Suprapubic skin (tissue), 4 donors: Measurements from ENCODE around the gene MELK. TPM values are rescaled to one million over a fixed set of nuclear protein-coding genes. Genes with fewer than 3 reads are reported as not detected.
"Not testable (repeated sequence)": the region's sequence is repeated elsewhere in the genome, so short reads cannot be mapped to it uniquely, and the experiment has no call there.

Source experiments
- DNase-seq, 2 donors: peaks; one replicate each; pipeline ENCODE4 v3.0.0-alpha.2; 2019; ENCODE audit warnings: low spot score in 2 of 2
- H3K27ac ChIP-seq: fragments of 200-600 bp; sonication (generic); one replicate; pipeline ENCODE4 v1.5.1; 2019
- H3K27me3 ChIP-seq: fragments of 200-600 bp; sonication (generic); one replicate; pipeline ENCODE4 v1.5.1; 2019
- H3K36me3 ChIP-seq: fragments of 200-600 bp; sonication (generic); one replicate; pipeline ENCODE4 v1.5.1; 2019
- H3K4me1 ChIP-seq: fragments of 200-600 bp; sonication (generic); one replicate; pipeline ENCODE4 v1.5.1; 2019
- H3K4me3 ChIP-seq: fragments of 200-600 bp; sonication (generic); one replicate; pipeline ENCODE4 v1.5.1; 2019; ENCODE audit warnings: mild to moderate bottlenecking
- H3K9me3 ChIP-seq: fragments of 200-600 bp; sonication (generic); one replicate; pipeline ENCODE4 v1.5.1; 2019
- CTCF ChIP-seq, 2 donors: fragments of 200-600 bp in 1 of 2; fragments of 450-650 bp in 1 of 2; sonication (generic) in 1 of 2; IDR thresholded peaks; one replicate each; pipeline ENCODE4 v1.5.1; 2016 to 2019; ENCODE audit warnings: antibody characterized with exemption in 2 of 2, mild to moderate bottlenecking in 1 of 2, moderate library complexity in 1 of 2
- EP300 ChIP-seq: sonication (generic); formaldehyde crosslinking; IDR thresholded peaks from one replicate; pipeline ENCODE4 v1.6.1; 2017; ENCODE audit warnings: antibody characterized with exemption
- POLR2A ChIP-seq, 2 donors: fragments of 450-650 bp; IDR thresholded peaks; one replicate each; pipeline ENCODE4 v1.6.1; 2017; ENCODE audit warnings: antibody characterized with exemption in 2 of 2, mild to moderate bottlenecking in 2 of 2, moderate library complexity in 2 of 2
- POLR2AphosphoS5 ChIP-seq, 3 donors: sonication (generic); formaldehyde crosslinking; IDR thresholded peaks; one replicate each; pipeline ENCODE4 v1.6.1; 2017; ENCODE audit warnings: antibody characterized with exemption in 3 of 3
- WGBS: methylation state at CpG from one replicate; pipeline ENCODE4 v1.1.5; 2018; 5-methylcytosine and 5-hydroxymethylcytosine counted together
- total RNA-seq, 4 donors: library from RNA; depleted of rRNA; stranded (reverse); fragments of >200 nt; gene quantifications; one replicate each; pipeline ENCODE4 v1.1.0, GENCODE V29; 2016

Gene MELK
- total RNA-seq, 4 donors from 2014 or later, result 1.8 to 3.2 (median 2.2) TPM

- Histone ChIP-seq H3K4me1 (no peaks in the 10 kb centered on the region), H3K9me3 (no peaks in the 10 kb centered on the region), H3K4me3 (no peak overlapping the region), H3K36me3 (no peaks in the 10 kb centered on the region), H3K27ac (no peak overlapping the region), H3K27me3 (no peaks in the 10 kb centered on the region)
- DNase-seq, result no peak
- 84% methylated on average over 3 of the region's 3 CpGs for WGBS
- TF ChIP-seq EP300, result no peak
- no peak for TF ChIP-seq POLR2A (IDR thresholded peaks at IDR 0.05)
- no peak for TF ChIP-seq CTCF (IDR thresholded peaks at IDR 0.05)
- no peak for TF ChIP-seq POLR2AphosphoS5 (IDR thresholded peaks at IDR 0.05)
Observed at GRCh38 chr9:36551129-36551528, 21.6 kb upstream of the MELK start.

GRCh38 chr9:36551910-36552309 lies 20.8 kb upstream of the MELK start:
- H3K27ac ChIP-seq, result no peak overlapping the region
- 88% methylated on average over 6 of the region's 6 CpGs for WGBS
- no peak overlapping the region for H3K4me3 ChIP-seq
- DNase-seq, result no peak
- no peaks in the 10 kb centered on the region for H3K36me3 ChIP-seq
- no peaks in the 10 kb centered on the region for H3K27me3 ChIP-seq
- no peaks in the 10 kb centered on the region for H3K9me3 ChIP-seq
- H3K4me1 ChIP-seq, result no peaks in the 10 kb centered on the region
- no peak for TF ChIP-seq POLR2A (IDR thresholded peaks at IDR 0.05)
- TF ChIP-seq CTCF (IDR thresholded peaks at IDR 0.05), result no peak
- TF ChIP-seq EP300, result no peak
- TF ChIP-seq POLR2AphosphoS5 (IDR thresholded peaks at IDR 0.05), result no peak

- no peak for DNase-seq
- Histone ChIP-seq H3K4me3 (no peak overlapping the region), H3K36me3 (no peaks in the 10 kb centered on the region), H3K27me3 (no peaks in the 10 kb centered on the region), H3K4me1 (no peaks in the 10 kb centered on the region), H3K9me3 (no peaks in the 10 kb centered on the region), H3K27ac (no peak overlapping the region)
- TF ChIP-seq CTCF (IDR thresholded peaks at IDR 0.05) (no peak), POLR2AphosphoS5 (IDR thresholded peaks at IDR 0.05) (no peak), EP300 (no peak), POLR2A (IDR thresholded peaks at IDR 0.05) (no peak)
- 81% methylated on average over 7 of the region's 7 CpGs for whole genome bisulfite sequencing
Observed at GRCh38 chr9:36559036-36559695, 13.5 kb upstream of the MELK start.

GRCh38 chr9:36560771-36561170 lies 11.9 kb upstream of the MELK start:
- no peaks in the 10 kb centered on the region for H3K9me3 ChIP-seq
- 49% methylated on average over 2 of the region's 2 CpGs for WGBS
- no peaks in the 10 kb centered on the region for H3K4me1 ChIP-seq
- no peak overlapping the region for H3K4me3 ChIP-seq
- no peak for DNase-seq
- no peak for TF ChIP-seq CTCF (IDR thresholded peaks at IDR 0.05)
- no peaks in the 10 kb centered on the region for H3K27me3 ChIP-seq
- H3K36me3 ChIP-seq, result no peaks in the 10 kb centered on the region
- no peak overlapping the region for H3K27ac ChIP-seq

- H3K9me3 ChIP-seq, H3K27ac ChIP-seq, H3K4me3 ChIP-seq, H3K36me3 ChIP-seq, DNase-seq, H3K27me3 ChIP-seq: not testable (repeated sequence)
- WGBS, result 95% methylated on average over 11 of the region's 11 CpGs
- H3K4me1 ChIP-seq, result peaks cover 12% of the 10 kb centered on the region
Observed at GRCh38 chr9:36562801-36563200, 9.9 kb upstream of the MELK start.

GRCh38 chr9:36566813-36567221 lies 5.9 kb upstream of the MELK start:
- TF ChIP-seq POLR2AphosphoS5 (IDR thresholded peaks at IDR 0.05), result no peak
- no peak for TF ChIP-seq CTCF (IDR thresholded peaks at IDR 0.05)
- TF ChIP-seq POLR2A (IDR thresholded peaks at IDR 0.05), result no peak
- no peak for TF ChIP-seq EP300
- Histone ChIP-seq H3K9me3 (no peaks in the 10 kb centered on the region), H3K4me1 (peaks cover 12% of the 10 kb centered on the region), H3K36me3 (no peaks in the 10 kb centered on the region), H3K27me3 (no peaks in the 10 kb centered on the region), H3K4me3 (no peak overlapping the region), H3K27ac (peak overlapping the region; percentile 61)
- WGBS, result 30% methylated on average over 8 of the region's 8 CpGs
- DNase-seq, result peak in 1 of 2 donors; percentile 69

GRCh38 chr9:36568681-36569080 lies 4.0 kb upstream of the MELK start:
- H3K4me3 ChIP-seq, H3K36me3 ChIP-seq, H3K9me3 ChIP-seq, DNase-seq, H3K27me3 ChIP-seq, H3K27ac ChIP-seq: not testable (repeated sequence)
- peaks cover 25% of the 10 kb centered on the region for H3K4me1 ChIP-seq
- 89% methylated on average over 4 of the region's 4 CpGs for WGBS
